Lower lobe of right lung (tissue), 2 donors: ENCODE measurements around the gene MAB21L4. TPM values are rescaled to one million over a fixed set of nuclear protein-coding genes. Genes with fewer than 3 reads are reported as not detected.

Experiments
- ATAC-seq, 2 donors: fragments of 200-7000 bp; cut with Tn5 transposase; one replicate each; pipeline ENCODE4 v1.9.1; 2020 to 2022; ENCODE audit warnings: mild to moderate bottlenecking in 2 of 2, moderate library complexity in 2 of 2
- DNase-seq: peaks from one replicate; pipeline ENCODE4 v3.0.0-alpha.2; 2020
- H3K27ac ChIP-seq: fragments of 200-600 bp; one replicate; pipeline ENCODE4 v1.8.0; 2022
- H3K27me3 ChIP-seq: fragments of 200-600 bp; one replicate; pipeline ENCODE4 v1.8.0; 2022; ENCODE audit warnings: low read depth
- H3K36me3 ChIP-seq: fragments of 200-600 bp; one replicate; pipeline ENCODE4 v1.8.0; 2022; ENCODE audit warnings: mild to moderate bottlenecking
- H3K4me1 ChIP-seq: fragments of 200-600 bp; one replicate; pipeline ENCODE4 v1.8.0; 2022
- H3K4me3 ChIP-seq: fragments of 200-600 bp; one replicate; pipeline ENCODE4 v1.8.0; 2022; ENCODE audit warnings: mild to moderate bottlenecking
- H3K9me3 ChIP-seq: fragments of 200-600 bp; one replicate; pipeline ENCODE4 v1.8.0; 2022
- CTCF ChIP-seq: fragments of 200-600 bp; IDR thresholded peaks from one replicate; pipeline ENCODE4 v1.8.0; 2022; ENCODE audit warnings: antibody characterized with exemption, mild to moderate bottlenecking
- intact Hi-C: fragments of 100-400 bp; cut with DNase I; formaldehyde crosslinking; loops from one replicate; pipeline ENCODE4 v1.11.0; 2022
- total RNA-seq: library from RNA; stranded (reverse); fragmentation: NEBNext Ultra II Directional; extraction: Animal tissue kit (Norgen Biotek cat#: 25700); gene quantifications from one replicate; pipeline ENCODE4 v1.2.1, GENCODE V29; 2021
- donor health status: DM: no; HTN: yes; CAD: no; lungs with severe emphysema.

The MAB21L4 gene
- total RNA-seq, 1 donor from 2014 or later: 17.0 TPM

GRCh38 chr2:240918258-240919091 lies 22.5 kb upstream of the MAB21L4 start:
- intact Hi-C loops: no loop called here
- DNase-seq: peak; percentile 46

GRCh38 chr2:240917684-240918257 lies 21.8 kb upstream of the MAB21L4 start:
- Histone ChIP-seq H3K4me1 (peaks cover 47% of the 10 kb centered on the region), H3K27ac (peak overlapping the region; percentile 11)
- TF ChIP-seq CTCF: no peak

More at GRCh38 chr2:240918258-240919091, 22.5 kb upstream of the MAB21L4 start:
- peaks cover 41% of the 10 kb centered on the region for H3K4me1 ChIP-seq
- H3K27me3 ChIP-seq: peaks cover 19% of the 10 kb centered on the region
- no peak for ATAC-seq
- no peaks in the 10 kb centered on the region for H3K9me3 ChIP-seq
- H3K27ac ChIP-seq: peak overlapping the region; percentile 11
- no peak overlapping the region for H3K4me3 ChIP-seq
- no peaks in the 10 kb centered on the region for H3K36me3 ChIP-seq
- no peak for TF ChIP-seq CTCF

GRCh38 chr2:240917009-240917683 lies 21.2 kb upstream of the MAB21L4 start:
- Histone ChIP-seq H3K27me3 (peaks cover 19% of the 10 kb centered on the region), H3K4me1 (peaks cover 47% of the 10 kb centered on the region), H3K27ac (no peak overlapping the region), H3K4me3 (no peak overlapping the region), H3K36me3 (no peaks in the 10 kb centered on the region), H3K9me3 (no peaks in the 10 kb centered on the region)
- TF ChIP-seq CTCF: no peak
- ATAC-seq: no peak
- intact Hi-C loops: no loop called here
- peak; percentile 41 for DNase-seq

More at GRCh38 chr2:240917684-240918257, 21.8 kb upstream of the MAB21L4 start:
- Histone ChIP-seq H3K36me3 (no peaks in the 10 kb centered on the region), H3K9me3 (no peaks in the 10 kb centered on the region), H3K4me3 (no peak overlapping the region), H3K27me3 (peaks cover 19% of the 10 kb centered on the region)
- ATAC-seq (no peak), DNase-seq (peak; percentile 43)
- intact Hi-C loops: no loop called here

- H3K36me3 ChIP-seq: no peaks in the 10 kb centered on the region
- no peaks in the 10 kb centered on the region for H3K9me3 ChIP-seq
- no peak for TF ChIP-seq CTCF
- intact Hi-C loops: no loop called here
- H3K4me3 ChIP-seq: no peak overlapping the region
- peak; percentile 52 for DNase-seq
- peaks cover 47% of the 10 kb centered on the region for H3K4me1 ChIP-seq
- ATAC-seq: peak; percentile 25 to 27
- peaks cover 19% of the 10 kb centered on the region for H3K27me3 ChIP-seq
- no peak overlapping the region for H3K27ac ChIP-seq
Measured at GRCh38 chr2:240916571-240917008, 20.6 kb upstream of the MAB21L4 start.

- H3K4me3 ChIP-seq: no peak overlapping the region
- TF ChIP-seq CTCF: no peak
- ATAC-seq: no peak
- peaks cover 19% of the 10 kb centered on the region for H3K27me3 ChIP-seq
- DNase-seq: peak; percentile 46
- no peaks in the 10 kb centered on the region for H3K36me3 ChIP-seq
- intact Hi-C loops: no loop called here
- peaks cover 41% of the 10 kb centered on the region for H3K4me1 ChIP-seq
- H3K9me3 ChIP-seq: no peaks in the 10 kb centered on the region
- H3K27ac ChIP-seq: no peak overlapping the region
Measured at GRCh38 chr2:240915526-240916341, 19.8 kb upstream of the MAB21L4 start.
